ENCODE measurements around the gene SLC6A7.
"Not testable (repeated sequence)": the region's sequence is repeated elsewhere in the genome, so short reads cannot be mapped to it uniquely, and the experiment has no call there.

The SLC6A7 gene

DNA sequence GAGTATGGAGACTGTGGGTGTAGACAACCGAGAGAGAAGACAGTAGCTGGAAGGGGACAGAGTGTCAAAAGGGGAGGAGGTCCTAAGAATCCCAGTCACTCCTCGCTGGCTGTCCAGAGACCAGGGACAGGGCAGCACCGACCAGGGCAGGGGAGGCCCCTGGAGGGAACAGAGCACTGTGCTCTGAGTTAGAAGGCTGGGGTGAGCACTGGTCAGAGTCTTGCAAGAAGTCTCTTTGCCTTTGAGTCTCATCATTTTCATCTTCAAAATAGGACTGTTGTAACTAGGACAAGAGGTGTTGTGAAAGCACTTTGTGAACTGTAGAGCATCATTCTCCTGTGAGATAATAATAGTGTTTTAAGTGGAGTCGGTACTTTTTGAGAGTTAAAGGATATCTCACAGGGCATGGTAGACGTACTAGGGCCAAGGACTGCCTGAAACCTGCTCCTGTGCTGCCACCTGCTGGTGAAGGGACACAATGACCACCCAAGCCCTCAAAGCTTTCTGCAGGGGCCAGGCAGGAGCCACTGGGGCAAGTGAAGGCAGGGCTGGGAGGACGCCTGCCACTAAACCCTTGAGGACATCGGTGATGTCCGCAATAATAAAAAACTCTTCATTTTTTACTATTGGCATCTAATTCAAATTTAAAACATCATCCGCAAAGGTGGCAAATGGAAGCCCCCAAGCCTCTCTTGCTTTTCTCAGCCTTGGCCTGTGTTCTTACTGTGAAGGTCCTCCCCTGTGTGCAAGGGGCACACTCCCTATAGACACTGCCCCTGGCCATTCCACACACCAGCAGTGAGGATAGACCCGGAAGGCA is 28.2 kb downstream of the SLC6A7 start:
- DNase-seq (ENCODE audit: low read depth in 2 of 2) = peak; percentile 49 to 76

DNA sequence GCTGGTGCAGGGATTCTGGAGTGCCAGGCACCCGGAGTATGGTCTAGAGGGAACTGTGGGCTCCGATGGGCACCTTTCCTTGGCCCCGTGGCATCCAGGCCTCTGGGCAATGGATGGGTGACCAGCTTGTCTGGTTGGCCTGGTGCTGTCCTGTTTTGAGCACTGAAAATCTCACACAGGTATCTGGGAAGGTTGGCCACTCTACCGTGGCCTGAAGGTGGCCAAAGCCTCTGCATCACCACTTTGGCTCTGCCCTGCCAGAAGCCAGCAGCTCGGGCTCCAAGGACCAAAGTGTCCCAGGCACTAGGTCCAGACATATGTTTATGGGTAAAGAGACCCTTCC is 28.8 kb downstream of the SLC6A7 start:
- no peak for DNase-seq (ENCODE audit: low read depth in 2 of 2)

DNA sequence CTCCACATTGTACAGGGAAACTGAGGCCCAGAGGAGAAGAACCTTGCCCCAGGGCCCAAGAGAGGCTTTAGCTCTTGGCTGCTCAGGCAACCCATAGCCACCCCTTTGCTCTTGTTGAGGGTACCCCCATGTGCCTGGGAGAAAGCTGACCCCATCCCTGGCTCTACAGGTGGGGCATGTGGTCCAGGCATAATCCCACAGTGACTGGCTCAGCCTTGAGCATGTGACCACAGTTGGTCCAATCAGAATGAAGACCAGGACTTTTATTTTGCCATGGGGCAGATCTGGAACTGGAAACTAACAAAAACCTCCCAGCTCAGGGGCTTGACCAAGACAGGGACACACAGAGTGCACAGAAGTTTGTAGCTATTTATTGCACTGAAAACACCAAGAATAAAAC is 29.3 kb downstream of the SLC6A7 start:
- DNase-seq (ENCODE audit: low read depth in 2 of 2) = no peak

DNA sequence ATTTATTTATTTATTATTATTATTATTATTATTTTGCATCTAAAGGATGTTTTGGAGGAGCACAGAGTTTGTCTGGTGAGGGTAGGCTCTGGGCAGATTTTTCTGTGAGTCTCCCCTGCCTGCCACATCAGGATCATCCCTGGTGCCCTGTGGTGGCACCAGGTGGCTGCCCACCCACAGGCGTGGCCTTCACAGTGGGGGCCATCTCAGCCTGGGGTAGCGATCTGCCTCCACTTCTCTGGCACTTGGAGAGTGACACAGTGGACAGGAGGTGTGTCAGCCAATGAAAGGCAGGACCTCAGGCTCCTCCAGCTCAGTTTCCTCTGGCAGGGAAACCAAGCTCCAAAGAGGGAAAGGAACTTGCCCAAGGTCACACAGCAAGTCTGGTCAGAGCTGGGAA is 30.0 kb downstream of the SLC6A7 start:
- DNase-seq (ENCODE audit: low read depth in 2 of 2) = no peak

DNA sequence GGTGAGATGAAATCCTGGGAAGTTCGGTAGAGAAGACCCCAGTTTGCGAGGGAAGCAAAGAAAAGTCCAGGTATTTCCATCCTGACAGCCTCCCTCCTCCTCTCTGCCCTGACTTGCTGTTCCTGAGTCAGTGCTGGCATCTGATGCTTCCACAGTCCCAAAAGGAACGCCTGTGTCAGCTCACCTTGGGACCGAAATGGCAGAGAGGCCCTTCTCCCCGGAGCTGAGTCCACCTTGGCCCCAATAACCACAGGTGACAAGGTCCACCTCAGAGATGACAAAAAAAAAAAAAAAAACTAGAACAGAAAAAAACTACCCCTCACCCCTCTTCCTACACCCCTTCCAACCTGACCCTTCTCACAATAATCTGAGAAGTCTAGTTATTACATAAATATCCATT is 31.6 kb downstream of the SLC6A7 start:
- no peak for DNase-seq (ENCODE audit: low read depth in 2 of 2)

DNA sequence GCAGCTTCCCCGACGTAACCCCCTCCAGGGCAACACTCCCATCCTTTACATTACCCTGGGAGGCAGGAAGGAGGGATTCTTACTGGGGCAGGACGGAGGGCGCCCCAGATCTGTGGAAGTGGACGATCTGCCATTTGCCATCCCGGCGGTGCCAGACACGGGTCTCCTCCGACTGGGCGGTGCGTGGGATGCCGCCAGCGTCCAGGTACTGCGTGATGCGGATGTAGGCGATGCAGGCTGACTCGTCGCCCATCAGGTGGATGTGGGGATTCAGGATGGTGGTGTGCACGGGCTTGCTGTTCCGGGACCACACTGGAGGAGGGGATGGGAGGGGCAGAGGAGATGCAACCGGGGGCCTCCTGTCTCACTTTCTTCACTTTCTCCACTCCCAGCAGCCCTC is 33.0 kb downstream of the SLC6A7 start:
- DNase-seq (ENCODE audit: low read depth in 2 of 2) = no peak

DNA sequence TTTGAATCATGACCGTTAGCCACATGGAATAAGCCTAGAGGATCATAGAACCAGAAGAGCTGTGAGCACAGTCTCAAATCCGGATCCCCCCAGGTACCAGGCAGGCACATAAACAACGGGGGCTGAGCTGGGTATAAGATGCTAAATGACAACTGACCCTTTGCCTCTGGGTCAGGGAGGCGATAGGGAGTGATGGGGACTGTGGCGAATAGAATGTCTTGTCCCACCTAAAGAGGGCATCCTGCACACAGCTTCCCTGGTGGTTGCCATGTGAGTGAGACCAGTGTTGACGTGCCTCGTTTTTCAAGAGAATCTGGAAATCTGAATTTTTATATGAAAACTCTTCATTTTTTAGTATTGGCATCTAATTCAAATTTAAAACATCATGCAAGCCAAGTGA is 33.6 kb downstream of the SLC6A7 start:
- no peak for DNase-seq (ENCODE audit: low read depth in 2 of 2)

DNA sequence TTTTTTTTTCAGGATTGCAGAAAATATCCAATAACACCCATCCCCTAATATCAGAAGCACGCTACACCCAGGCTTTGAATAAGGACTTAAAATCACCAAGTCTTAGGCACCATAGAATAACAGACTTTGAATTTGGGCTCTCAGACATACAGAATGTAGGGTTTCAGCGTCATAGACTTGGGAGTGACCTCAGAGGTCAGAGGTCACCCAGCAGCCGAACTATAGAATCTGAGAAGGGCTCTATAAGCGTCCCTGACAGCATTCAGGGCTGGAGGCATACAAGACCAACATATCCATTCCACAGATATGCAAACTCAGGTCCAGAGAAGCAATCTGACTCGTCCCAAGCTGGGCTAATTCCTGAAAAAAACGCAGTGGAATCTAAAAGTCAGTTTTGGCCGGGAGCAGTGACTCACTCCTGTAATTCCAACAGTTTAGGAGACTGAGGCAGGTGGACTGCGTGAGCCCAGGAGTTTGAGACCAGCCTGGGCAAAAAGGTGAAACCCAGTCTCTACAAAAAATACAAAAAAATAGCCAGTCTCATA is 34.7 kb downstream of the SLC6A7 start:
- no peak for DNase-seq (ENCODE audit: low read depth in 2 of 2)

DNA sequence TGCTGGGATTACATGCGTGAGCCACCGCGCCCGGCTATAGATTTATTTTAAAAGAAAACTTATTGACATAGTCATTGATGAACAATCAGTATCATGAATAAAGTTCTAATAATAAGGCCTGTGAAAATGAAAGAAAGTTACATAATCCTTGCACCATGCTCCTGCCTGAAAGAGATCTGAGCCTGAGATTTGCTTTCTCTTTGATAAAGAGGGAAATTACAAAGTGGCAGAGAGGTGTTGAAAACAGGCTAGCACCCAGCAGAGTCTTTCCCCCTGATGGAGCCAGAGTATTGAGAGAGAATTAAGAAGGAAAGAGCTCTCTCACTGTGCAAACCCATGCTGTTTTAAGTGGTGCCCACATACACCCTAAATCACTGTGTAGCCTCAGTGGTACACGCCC is 37.2 kb downstream of the SLC6A7 start:
- no peak for DNase-seq (ENCODE audit: low read depth in 2 of 2)

DNA sequence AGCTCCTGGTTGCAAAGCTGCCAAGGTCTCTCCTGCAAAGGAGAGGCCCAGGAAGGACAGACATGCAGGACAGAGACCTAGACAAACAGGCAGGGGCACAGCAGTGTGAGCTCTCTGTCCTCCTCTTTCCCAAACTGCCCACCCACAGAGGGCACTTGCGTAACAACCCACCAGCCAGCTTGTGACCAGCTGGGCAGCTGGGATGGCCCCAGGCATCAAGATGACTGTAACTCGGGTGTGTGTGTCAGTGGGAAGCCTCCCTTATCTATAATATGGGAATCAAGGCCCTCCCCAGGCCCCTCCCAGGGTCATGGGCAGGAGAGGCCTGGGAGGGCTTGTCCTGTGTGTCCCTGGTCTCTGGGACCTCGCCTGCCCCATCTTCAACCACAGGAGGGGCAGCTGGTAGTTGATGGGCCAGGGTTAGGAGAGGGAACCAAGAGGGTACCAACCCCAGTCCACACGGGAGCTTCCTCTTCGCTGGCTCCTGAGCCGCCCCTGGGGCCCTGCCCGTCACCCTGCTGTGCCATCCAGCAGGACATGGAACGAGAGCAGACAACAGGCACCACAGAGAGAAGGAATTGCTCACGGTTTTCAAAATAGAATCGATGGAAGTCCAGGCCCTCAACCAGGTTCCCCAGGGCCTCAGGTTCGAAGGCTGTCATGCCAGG is 37.9 kb downstream of the SLC6A7 start:
- no peak for DNase-seq (ENCODE audit: low read depth in 2 of 2)

DNA sequence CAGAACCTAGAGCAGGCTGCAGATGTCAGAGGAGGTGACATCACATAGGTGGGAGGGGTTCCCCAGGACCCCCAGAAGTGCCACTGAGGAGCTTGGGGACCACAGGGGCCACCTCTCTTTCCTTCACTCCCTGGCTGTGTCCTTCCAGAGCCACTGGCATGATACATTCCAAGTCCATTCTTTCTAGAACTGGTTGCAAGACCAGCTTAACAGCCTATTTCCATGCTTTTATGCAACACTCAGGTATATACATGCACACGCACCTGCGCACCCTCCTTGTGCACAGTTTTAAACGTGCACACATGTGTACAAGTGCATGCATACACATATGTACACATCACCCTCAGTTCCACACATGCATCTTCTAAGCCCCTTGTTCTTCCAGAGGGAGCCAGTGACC is 39.7 kb downstream of the SLC6A7 start:
- no peak for DNase-seq (ENCODE audit: low read depth in 2 of 2)

DNA sequence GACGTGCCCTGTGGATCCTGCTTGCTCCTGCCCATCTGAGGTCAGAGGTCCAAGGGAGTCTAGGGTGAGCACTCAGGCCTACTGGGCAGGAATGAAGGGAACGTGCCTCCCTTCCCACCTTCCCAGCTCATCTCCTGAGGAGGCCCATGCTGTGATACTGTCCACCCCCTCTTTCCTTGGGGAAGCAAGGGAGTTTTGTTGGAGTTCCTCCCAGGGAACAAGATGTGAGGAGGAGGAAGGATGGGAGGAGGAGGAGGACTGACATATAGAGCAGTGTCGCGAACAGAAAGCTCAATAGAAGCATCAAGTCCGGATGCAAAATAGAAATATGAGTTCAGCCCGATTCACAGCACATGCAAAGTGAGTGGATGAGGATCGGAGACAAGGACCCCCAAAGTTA is 41.0 kb downstream of the SLC6A7 start:
- DNase-seq (ENCODE audit: low read depth in 2 of 2) = no peak

DNA sequence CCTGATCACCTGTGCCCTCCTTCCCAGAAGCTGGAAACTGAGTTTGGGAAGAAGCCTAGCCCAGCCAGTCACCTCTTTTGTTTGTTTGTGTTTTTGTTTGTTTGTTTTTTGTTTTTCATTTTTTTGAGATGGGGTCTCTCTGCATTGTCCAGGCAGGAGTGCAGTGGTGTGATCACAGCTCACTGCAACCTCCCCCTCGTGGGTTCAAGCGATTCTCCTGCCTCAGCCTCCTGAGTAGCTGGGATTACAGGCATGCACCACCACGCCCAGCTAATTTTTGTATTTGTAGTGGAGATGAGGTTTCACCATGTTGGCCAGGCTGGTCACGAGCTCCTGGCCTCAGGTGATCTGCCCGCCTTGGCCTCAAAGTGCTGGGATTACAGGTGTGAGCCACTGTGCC is 43.8 kb downstream of the SLC6A7 start:
- not testable (repeated sequence) for DNase-seq (ENCODE audit: low read depth in 2 of 2)

DNA sequence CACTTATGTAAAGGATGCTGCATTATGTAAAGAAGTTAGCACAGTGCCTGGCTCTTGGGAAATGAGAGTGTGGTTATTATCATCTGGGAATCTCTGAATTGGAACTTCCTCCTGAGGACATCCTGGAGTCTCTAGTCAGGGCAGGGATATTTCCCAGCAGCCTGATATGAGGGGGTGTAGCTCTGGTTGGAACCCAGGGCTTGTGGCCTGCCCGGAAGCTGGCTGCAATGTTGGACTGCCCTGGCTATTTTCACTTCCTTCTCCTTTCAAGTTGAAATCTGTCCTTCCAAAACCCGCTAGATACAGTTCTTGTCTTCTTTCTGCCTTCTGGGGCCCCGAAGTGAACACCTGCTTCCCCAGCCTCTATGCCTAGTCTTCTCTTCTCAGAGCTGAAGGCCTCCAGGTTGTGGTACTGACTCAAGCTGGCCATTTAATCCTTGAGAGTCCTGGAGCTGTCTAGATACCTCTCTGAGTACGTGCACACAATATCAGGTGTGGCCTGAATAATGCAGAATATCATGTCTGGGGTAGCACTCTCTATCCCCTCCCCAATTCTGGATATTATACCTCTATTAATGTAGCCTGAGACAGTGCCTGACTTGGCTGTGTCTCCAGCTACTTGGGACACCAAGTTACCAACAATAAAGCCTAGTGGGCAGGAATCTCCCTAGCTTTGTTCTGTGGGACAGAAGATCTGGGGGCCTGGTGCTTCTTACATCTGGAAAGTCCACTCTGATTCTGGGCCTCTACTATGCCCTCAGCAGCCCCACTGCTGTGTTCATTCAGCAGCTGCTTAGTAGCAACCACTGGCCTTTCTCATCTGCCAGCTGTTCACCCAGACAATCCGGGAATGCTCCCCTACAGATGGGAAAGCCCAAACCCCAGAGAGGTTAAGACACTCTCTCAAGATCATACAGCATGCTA is 45.0 kb downstream of the SLC6A7 start:
- DNase-seq (ENCODE audit: low read depth in 2 of 2) = no peak

DNA sequence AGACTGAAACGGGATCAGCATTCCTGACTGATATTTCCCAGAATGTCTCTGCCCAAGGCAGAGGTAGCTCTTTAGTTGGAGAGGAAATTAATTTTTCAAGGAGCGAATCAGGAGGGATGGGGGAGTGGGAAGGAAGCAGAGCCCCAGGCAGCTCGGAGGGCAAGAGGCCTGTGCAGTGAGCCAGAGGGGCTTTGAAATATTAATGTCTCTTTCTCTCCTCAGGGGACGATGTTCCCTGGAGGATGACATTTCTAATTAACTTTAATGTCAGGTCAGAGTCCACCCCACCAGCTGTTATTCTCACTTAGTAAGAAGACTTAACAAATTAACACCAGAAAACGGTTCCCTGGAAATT is 45.6 kb downstream of the SLC6A7 start:
- DNase-seq (ENCODE audit: low read depth in 2 of 2) = no peak

DNA sequence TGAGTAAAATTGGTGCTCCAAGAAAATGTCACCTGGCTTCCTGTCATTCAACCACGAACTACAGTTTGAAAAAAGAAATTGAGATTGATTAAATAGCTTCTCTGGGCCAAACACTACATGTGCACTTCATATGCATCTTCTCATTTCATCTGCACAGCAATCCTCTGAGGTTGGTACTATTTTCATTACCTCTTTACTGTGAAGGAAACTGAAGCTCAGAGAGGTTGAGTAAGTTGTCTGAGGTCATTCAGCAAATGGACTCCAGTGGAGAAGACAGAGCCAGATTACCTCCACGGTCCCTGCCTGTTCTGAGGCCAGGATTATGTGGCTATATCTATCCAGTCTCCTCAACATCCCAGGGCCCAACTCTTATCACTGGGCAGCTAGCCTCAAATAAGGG is 46.5 kb downstream of the SLC6A7 start:
- DNase-seq (ENCODE audit: low read depth in 2 of 2) = no peak

DNA sequence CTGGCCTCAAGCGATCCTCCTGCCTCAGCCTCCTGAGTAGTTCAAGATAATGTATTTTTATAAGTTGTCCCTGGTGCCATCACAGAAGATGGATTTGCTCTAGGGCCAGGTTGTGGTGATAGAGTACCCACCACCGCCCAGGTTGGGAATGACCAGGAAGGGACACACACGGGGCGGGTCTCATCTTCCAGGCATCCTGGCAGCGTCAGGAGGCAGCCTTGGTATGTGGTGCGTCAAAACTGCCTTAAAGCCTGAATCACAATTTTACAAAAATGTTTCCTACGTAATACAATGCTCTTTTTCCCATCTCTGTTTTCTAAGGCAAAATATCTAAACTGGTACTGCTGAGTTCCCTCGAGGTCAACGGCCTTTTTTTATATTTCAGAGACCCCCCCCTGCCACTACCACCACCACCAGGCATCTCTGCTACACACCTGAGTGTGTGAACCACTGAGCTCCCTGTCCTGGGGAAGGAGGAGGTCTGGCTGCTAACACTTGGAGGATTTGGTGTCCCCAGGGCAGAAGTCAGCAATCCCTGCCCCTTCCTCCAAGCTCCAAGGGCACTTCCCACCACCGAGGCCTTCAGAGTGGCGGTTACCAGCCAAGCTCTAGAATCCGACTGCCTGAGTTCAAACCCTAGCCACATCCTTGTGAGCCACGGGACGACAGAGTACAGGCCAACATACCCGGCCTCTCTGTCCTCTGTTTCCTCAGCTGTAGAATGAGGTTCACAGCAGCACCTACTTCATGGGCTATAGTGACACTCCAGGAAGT is 47.3 kb downstream of the SLC6A7 start:
- DNase-seq (ENCODE audit: low read depth in 2 of 2) = no peak

DNA sequence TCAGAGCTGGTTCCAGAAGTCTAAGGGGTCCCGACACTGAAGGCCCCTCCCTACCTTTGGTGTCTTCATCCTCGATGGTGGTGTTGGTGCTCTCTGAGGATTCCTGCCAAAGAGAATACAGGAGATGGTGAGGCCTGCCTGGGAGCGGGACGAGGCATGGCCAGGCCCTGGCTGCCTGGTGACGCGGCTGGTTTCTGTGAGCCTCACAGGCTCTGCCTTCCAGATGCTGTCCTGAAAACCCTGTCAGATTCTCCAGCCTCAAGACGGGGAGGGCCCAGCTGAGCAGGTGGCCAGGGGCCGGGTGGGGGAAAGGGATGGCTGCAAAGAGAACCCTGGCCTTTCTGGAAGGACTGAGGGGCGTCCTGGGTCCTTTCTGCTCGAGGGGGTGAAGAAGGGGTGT is 48.8 kb downstream of the SLC6A7 start:
- DNase-seq (ENCODE audit: low read depth in 2 of 2) = no peak

DNA sequence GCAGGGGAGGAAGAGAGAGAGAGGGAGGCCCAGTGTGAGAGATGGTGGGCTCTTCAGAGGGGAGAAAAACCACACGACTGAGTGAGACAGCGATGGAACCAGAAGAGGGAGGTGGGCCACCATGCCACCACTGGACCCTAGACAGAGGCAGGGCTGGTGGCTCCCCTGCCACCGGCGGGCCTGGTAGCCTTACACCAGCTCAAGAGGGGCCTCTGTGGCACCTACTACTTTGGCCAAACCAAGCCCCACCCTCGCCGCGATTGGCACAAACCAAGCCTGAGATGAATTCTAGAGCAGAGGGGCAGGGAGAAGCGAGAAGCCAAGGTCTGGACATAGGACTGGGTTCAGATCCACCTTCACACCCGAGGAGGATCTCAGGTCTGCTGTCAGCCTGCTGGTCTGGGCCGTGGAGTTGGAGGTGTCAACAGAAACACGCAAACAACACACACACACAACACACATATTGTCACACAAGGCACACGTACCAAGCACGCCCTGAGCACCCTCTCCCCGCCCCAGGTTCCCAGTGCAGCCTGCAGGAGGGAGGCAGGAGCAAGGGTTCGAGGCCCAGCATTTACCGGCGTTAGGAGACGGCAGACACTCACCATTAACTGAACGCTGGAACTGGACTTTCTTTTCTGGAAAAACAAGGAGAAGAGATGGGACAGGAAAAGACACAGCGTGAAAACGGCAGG is 49.4 kb downstream of the SLC6A7 start:
- DNase-seq (ENCODE audit: low read depth in 2 of 2) = no peak

DNA sequence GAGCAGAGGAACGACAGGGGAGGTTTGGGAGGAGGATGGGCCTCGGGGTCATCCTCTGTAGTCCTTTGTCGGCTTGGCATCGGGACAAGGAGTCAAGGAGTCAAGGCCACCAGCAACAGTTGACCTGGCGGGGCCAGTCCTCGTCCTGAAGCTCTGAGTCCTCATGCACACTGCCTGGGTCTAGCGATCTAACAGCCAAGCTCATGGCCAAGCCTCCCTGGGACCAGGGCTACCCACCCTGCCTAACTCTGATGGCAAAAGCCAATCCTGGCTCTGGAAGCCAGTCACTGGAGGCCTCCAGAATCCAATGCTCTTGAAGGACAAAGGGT is 49.9 kb downstream of the SLC6A7 start:
- DNase-seq (ENCODE audit: low read depth in 2 of 2) = no peak
